Endothelial cell of umbilical vein (primary cell): ENCODE measurements around the gene ETFA. TPM values are rescaled to one million over a fixed set of nuclear protein-coding genes. Genes with fewer than 3 reads are reported as not detected.

ENCODE experiments used
- BruUV-seq: library from RNA; stranded (reverse); fragments of 400-500 nt; replicated peaks from 2 replicates; lab custom pipeline; 2021; lab: Mats Ljungman, UMichigan
- CTCF ChIA-PET: fragments of 300-600, 350-600 bp; sonication (Branson Sonifier 250); formaldehyde crosslinking; loops from one replicate; lab custom pipeline; 2021; ENCODE audit warnings: antibody characterized with exemption, inconsistent platforms; lab: Charles Lee
- POLR2A ChIA-PET: fragments of 300-600, 350-600 bp; sonication (Branson Sonifier 250); formaldehyde crosslinking; loops from one replicate; lab custom pipeline; 2021; ENCODE audit warnings: antibody characterized with exemption, inconsistent platforms; lab: Charles Lee
- DNase-seq: peaks from one replicate; pipeline ENCODE4 v3.0.0-alpha.2; 2011; ENCODE audit warnings: low read depth, low spot score
- FAIRE-seq: peaks from 2 replicates; lab custom pipeline; 2011; peaks lifted over from hg19 to GRCh38; lab: Jason Lieb, UNC
- H2AFZ ChIP-seq: 2 replicates; pipeline ENCODE4 v1.6.0; 2012; ENCODE audit warnings: low read depth, low read length, control low read depth, inconsistent platforms
- H3K27ac ChIP-seq: 2 replicates; pipeline ENCODE4 v1.5.1; 2011; ENCODE audit warnings: low read depth, mild to moderate bottlenecking, control low read depth, low read length, moderate library complexity; ENCODE audit not compliant: insufficient read depth
- H3K27me3 ChIP-seq, 2 experiments: 2 replicates each; pipeline versions ENCODE4 v1.6.0 to v1.6.1; 2011; ENCODE audit warnings: low read length in 2 of 2, mixed read lengths in 1 of 2; ENCODE audit not compliant: control insufficient read depth in 2 of 2, insufficient read depth in 2 of 2
- H3K36me3 ChIP-seq, 2 experiments: 2 replicates in 1 of 2; 3 replicates in 1 of 2; pipeline ENCODE4 v1.5.1; 2011; ENCODE audit warnings: low read length in 2 of 2, mild to moderate bottlenecking in 1 of 2, moderate library complexity in 1 of 2; ENCODE audit not compliant: control insufficient read depth in 2 of 2, insufficient read depth in 2 of 2; ENCODE audit errors: extremely low read depth in 1 of 2
- H3K4me1 ChIP-seq: 3 replicates; pipeline ENCODE4 v1.5.1; 2011; ENCODE audit warnings: mild to moderate bottlenecking, low read length; ENCODE audit not compliant: control insufficient read depth, insufficient read depth; ENCODE audit errors: extremely low read depth
- H3K4me2 ChIP-seq: 2 replicates; pipeline ENCODE4 v1.6.1; 2011; ENCODE audit warnings: low read length, control low read depth, mixed read lengths; ENCODE audit not compliant: insufficient read depth
- H3K4me3 ChIP-seq, 3 experiments: fragments of 200-600 bp in 1 of 3; sonication (generic), shearing (Covaris generic) in 1 of 3; replicated peaks in 1 of 3; 2 replicates each; pipeline ENCODE4 v1.5.1; 2011 to 2016; ENCODE audit warnings: control low read depth in 3 of 3, low read length in 3 of 3, mild to moderate bottlenecking in 2 of 3, inconsistent platforms in 1 of 3, low read depth in 1 of 3, moderate library complexity in 1 of 3; ENCODE audit not compliant: insufficient read depth in 1 of 3
- H3K79me2 ChIP-seq: 2 replicates; pipeline ENCODE4 v1.6.0; 2012; ENCODE audit warnings: low read length, inconsistent platforms; ENCODE audit not compliant: control insufficient read depth, insufficient read depth
- H3K9ac ChIP-seq: replicated peaks from 2 replicates; pipeline ENCODE3; 2011; ENCODE audit warnings: low read length, control low read depth; ENCODE audit not compliant: insufficient read depth; ENCODE audit errors: extremely low read depth
- H3K9me1 ChIP-seq: replicated peaks from 3 replicates; pipeline ENCODE4 v1.6.0; 2011; ENCODE audit warnings: mild to moderate bottlenecking, low read length; ENCODE audit not compliant: control insufficient read depth, insufficient read depth; ENCODE audit errors: extremely low read depth
- H3K9me3 ChIP-seq: replicated peaks from 2 replicates; pipeline ENCODE4 v1.5.1; 2012; ENCODE audit warnings: low read length, inconsistent platforms; ENCODE audit not compliant: control insufficient read depth, insufficient read depth
- H4K20me1 ChIP-seq: replicated peaks from 2 replicates; pipeline ENCODE3; 2011; ENCODE audit warnings: mild to moderate bottlenecking, low read length; ENCODE audit not compliant: control insufficient read depth, insufficient read depth; ENCODE audit errors: extremely low read depth
- CTCF ChIP-seq, 2 donors: IDR thresholded peaks; 1 replicate in 1 of 2; 2 replicates in 1 of 2; pipeline ENCODE4 v1.5.1; 2011; ENCODE audit warnings: low read length in 2 of 2, mild to moderate bottlenecking in 2 of 2, moderate library complexity in 2 of 2, control low read depth in 1 of 2, inconsistent platforms in 1 of 2, low read depth in 1 of 2; ENCODE audit not compliant: insufficient read depth in 1 of 2; ENCODE audit errors: extremely low read depth in 1 of 2
- EZH2 ChIP-seq: IDR thresholded peaks from 2 replicates; pipeline ENCODE4 v1.6.1; 2012; ENCODE audit warnings: borderline replicate concordance, low read depth, mild to moderate bottlenecking, moderate library complexity, low read length, inconsistent platforms; ENCODE audit not compliant: severe bottlenecking
- FOS ChIP-seq: IDR thresholded peaks from 2 replicates; pipeline ENCODE4 v1.6.1; 2011; ENCODE audit warnings: mild to moderate bottlenecking, low read length, moderate library complexity, borderline replicate concordance; ENCODE audit not compliant: insufficient read depth
- GATA2 ChIP-seq: IDR thresholded peaks from 2 replicates; pipeline ENCODE4 v1.7.0; 2011; ENCODE audit warnings: low read depth, mild to moderate bottlenecking, moderate library complexity, mixed read lengths, low read length; ENCODE audit not compliant: insufficient read length, insufficient read depth
- JUN ChIP-seq: IDR thresholded peaks from 2 replicates; pipeline ENCODE4 v1.6.1; 2011; ENCODE audit warnings: borderline replicate concordance, low read depth; ENCODE audit not compliant: insufficient read length, insufficient read depth
- MAX ChIP-seq: IDR thresholded peaks from 2 replicates; pipeline ENCODE4 v1.6.1; 2011; ENCODE audit not compliant: insufficient read depth, insufficient read length
- MYC ChIP-seq: IDR thresholded peaks from one replicate; pipeline ENCODE4 v1.6.1; 2011; ENCODE audit warnings: mild to moderate bottlenecking, low read depth, low read length
- POLR2A ChIP-seq: IDR thresholded peaks from 2 replicates; pipeline ENCODE4 v1.6.1; 2012; ENCODE audit warnings: low read depth, mild to moderate bottlenecking, control low read depth, low read length
- POLR2AphosphoS5 ChIP-seq: IDR thresholded peaks from 2 replicates; pipeline ENCODE4 v1.6.1; 2012; ENCODE audit warnings: low read depth, mild to moderate bottlenecking, control low read depth, low read length, moderate library complexity; ENCODE audit not compliant: insufficient read depth
- dilution Hi-C: fragments of 300-500 bp; cut with MboI; formaldehyde crosslinking; loops from one replicate; pipeline ENCODE4 v1.15.0; 2019; ENCODE audit warnings: low sequenced_read_pairs; ENCODE audit not compliant: extremely low pct_ligation_motif_present
- intact Hi-C: fragments of 100-400 bp; cut with micrococcal nuclease; formaldehyde crosslinking; loops from one replicate; pipeline ENCODE4 v1.10.0; 2022
- polyA plus RNA-seq, 4 experiments: library from polyadenylated mRNA; depleted of rRNA in 3 of 4; stranded (reverse) in 3 of 4; unstranded in 1 of 4; fragments of >200 nt; gene quantifications; 2 replicates each; pipeline versions ENCODE4 v1.2.1 to v1.2.3, GENCODE V29; 2011 to 2012; ENCODE audit warnings: missing spikeins in 1 of 4
- total RNA-seq: library from RNA; stranded (reverse); gene quantifications from 2 replicates; pipeline ENCODE4 v1.2.3, GENCODE V29; 2021

ETFA gene
- total and polyA plus RNA-seq, 2 donors (not counting 3 experiments of a cell fraction or from before 2014, with no cell fraction given): 102 to 116 TPM

GRCh38 chr15:76204109-76204845 is 107.0 kb downstream of the ETFA start:
- H2AFZ ChIP-seq: no peak overlapping the region
- no peak for FAIRE-seq
- TF ChIP-seq EZH2 (no peak), GATA2 (no peak), FOS (no peak)
- POLR2A ChIA-PET: no interaction called here
- BruUV-seq: no TSS peak
- no peaks in the 10 kb centered on the region for H3K79me2 ChIP-seq
- DNase-seq: no peak
- H3K9me1 ChIP-seq: no peaks in the 10 kb centered on the region
- H3K27me3 ChIP-seq: no peaks in the 10 kb centered on the region
- CTCF ChIA-PET: interaction anchor here (1.1 kb wide), 1 partner anchor 11 kb away, joined by 4 read pairs; no protein-coding TSS in a partner anchor
- H3K9ac ChIP-seq: no peak overlapping the region
- no peaks in the 10 kb centered on the region for H4K20me1 ChIP-seq
- intact Hi-C loops (no loop called here), dilution Hi-C loops (no loop called here)
- no peaks in the 10 kb centered on the region for H3K4me1 ChIP-seq
- H3K9me3 ChIP-seq: no peaks in the 10 kb centered on the region
- H3K4me2 ChIP-seq: no peak overlapping the region
- no peak overlapping the region for H3K27ac ChIP-seq
- no peaks in the 10 kb centered on the region for H3K36me3 ChIP-seq
- H3K4me3 ChIP-seq: no peak overlapping the region

GRCh38 chr15:76203346-76204108 is 107.7 kb downstream of the ETFA start:
- POLR2A ChIA-PET: no interaction called here
- no peaks in the 10 kb centered on the region for H3K36me3 ChIP-seq
- no peaks in the 10 kb centered on the region for H4K20me1 ChIP-seq
- intact Hi-C loops (no loop called here), dilution Hi-C loops (no loop called here)
- no peak overlapping the region for H3K4me3 ChIP-seq
- no peaks in the 10 kb centered on the region for H3K4me1 ChIP-seq
- H3K9me3 ChIP-seq: no peaks in the 10 kb centered on the region
- H3K9ac ChIP-seq: no peak overlapping the region
- no peak overlapping the region for H2AFZ ChIP-seq
- no peaks in the 10 kb centered on the region for H3K27me3 ChIP-seq
- FAIRE-seq (no peak), DNase-seq (no peak)
- CTCF ChIA-PET: interaction anchor here (1.1 kb wide), 1 partner anchor 10 kb away, joined by 4 read pairs; no protein-coding TSS in a partner anchor
- no peaks in the 10 kb centered on the region for H3K9me1 ChIP-seq
- BruUV-seq: no TSS peak
- H3K4me2 ChIP-seq: no peak overlapping the region
- no peak overlapping the region for H3K27ac ChIP-seq
- no peak for TF ChIP-seq POLR2A
- no peak for TF ChIP-seq MAX
- TF ChIP-seq CTCF (IDR thresholded peaks at IDR 0.05; ENCODE audit: extremely low read depth in 1 of 2, insufficient read depth in 1 of 2, low read depth in 1 of 2, low read length in 2 of 2): no peak
- no peak for TF ChIP-seq MYC
- no peak for TF ChIP-seq GATA2
- no peak for TF ChIP-seq JUN
- TF ChIP-seq POLR2AphosphoS5: no peak
- TF ChIP-seq FOS: no peak
- no peak for TF ChIP-seq EZH2
- no peaks in the 10 kb centered on the region for H3K79me2 ChIP-seq
